Fibroblast of the aortic adventitia (primary cell): ENCODE measurements around the gene VAV2. TPM values are rescaled to one million over a fixed set of nuclear protein-coding genes. Genes with fewer than 3 reads are reported as not detected.
A peak's percentile ranks its signal among the peaks of the same experiment; 100 is the strongest.

ENCODE experiments used
- DNase-seq: peaks from one replicate; pipeline ENCODE4 v3.0.0-alpha.2; 2010; ENCODE audit warnings: low read depth
- H3K4me3 ChIP-seq: 2 replicates; pipeline ENCODE4 v1.5.1; 2011; ENCODE audit warnings: low read depth, mild to moderate bottlenecking, control low read depth, low read length, moderate library complexity
- total RNA-seq: library from RNA; depleted of rRNA; stranded (reverse); fragments of >200 nt; gene quantifications from 2 replicates; pipeline ENCODE4 v1.2.3, GENCODE V29; 2012; ENCODE audit warnings: low replicate concordance
- TF ChIP-seq, protein P1 (sequence below): IDR thresholded peaks from 2 replicates; pipeline ENCODE4 v1.5.1; 2011; ENCODE audit warnings: mild to moderate bottlenecking, low read length, control low read depth, inconsistent platforms; ENCODE audit not compliant: insufficient read depth

VAV2 gene
- total RNA-seq, 1 donor = 10.9 TPM

DNA sequence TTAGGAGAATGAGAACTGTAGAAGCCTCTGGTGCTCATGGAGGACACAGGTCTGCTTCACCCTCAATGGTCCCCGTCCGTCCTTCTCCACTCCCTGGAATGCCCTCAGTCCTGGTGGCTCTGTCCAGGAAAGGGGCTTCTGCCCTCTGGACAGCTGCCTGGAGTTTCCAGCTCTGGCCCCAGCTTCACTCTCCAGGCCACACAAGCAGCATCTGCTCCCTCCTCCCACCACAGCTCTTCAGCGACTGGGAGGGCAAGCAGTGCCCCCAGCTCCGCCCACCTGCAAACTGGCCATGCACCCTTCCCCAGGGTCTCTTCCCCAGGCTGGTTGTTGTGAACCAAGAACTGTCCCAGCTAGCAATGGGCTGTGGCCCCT is 258.7 kb downstream of the VAV2 start:
- TF ChIP-seq, protein P1, sequence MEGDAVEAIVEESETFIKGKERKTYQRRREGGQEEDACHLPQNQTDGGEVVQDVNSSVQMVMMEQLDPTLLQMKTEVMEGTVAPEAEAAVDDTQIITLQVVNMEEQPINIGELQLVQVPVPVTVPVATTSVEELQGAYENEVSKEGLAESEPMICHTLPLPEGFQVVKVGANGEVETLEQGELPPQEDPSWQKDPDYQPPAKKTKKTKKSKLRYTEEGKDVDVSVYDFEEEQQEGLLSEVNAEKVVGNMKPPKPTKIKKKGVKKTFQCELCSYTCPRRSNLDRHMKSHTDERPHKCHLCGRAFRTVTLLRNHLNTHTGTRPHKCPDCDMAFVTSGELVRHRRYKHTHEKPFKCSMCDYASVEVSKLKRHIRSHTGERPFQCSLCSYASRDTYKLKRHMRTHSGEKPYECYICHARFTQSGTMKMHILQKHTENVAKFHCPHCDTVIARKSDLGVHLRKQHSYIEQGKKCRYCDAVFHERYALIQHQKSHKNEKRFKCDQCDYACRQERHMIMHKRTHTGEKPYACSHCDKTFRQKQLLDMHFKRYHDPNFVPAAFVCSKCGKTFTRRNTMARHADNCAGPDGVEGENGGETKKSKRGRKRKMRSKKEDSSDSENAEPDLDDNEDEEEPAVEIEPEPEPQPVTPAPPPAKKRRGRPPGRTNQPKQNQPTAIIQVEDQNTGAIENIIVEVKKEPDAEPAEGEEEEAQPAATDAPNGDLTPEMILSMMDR = no peak
- no peak overlapping the region for H3K4me3 ChIP-seq
- no peak for DNase-seq

GRCh38 chr9:133732639-133733408 is 259.3 kb downstream of the VAV2 start:
- DNase-seq = no peak
- H3K4me3 ChIP-seq = no peak overlapping the region
- TF ChIP-seq, protein P1 = no peak

GRCh38 chr9:133731876-133732638 is 260.1 kb downstream of the VAV2 start:
- H3K4me3 ChIP-seq = no peak overlapping the region
- TF ChIP-seq, protein P1 = no peak
- DNase-seq = peak; percentile 21

GRCh38 chr9:133730994-133731715 is 261.0 kb downstream of the VAV2 start:
- no peak for DNase-seq
- no peak overlapping the region for H3K4me3 ChIP-seq
- TF ChIP-seq, protein P1 = no peak

GRCh38 chr9:133729617-133730281 is 262.4 kb downstream of the VAV2 start:
- TF ChIP-seq, protein P1 = no peak
- DNase-seq = no peak
- H3K4me3 ChIP-seq = no peak overlapping the region

DNA sequence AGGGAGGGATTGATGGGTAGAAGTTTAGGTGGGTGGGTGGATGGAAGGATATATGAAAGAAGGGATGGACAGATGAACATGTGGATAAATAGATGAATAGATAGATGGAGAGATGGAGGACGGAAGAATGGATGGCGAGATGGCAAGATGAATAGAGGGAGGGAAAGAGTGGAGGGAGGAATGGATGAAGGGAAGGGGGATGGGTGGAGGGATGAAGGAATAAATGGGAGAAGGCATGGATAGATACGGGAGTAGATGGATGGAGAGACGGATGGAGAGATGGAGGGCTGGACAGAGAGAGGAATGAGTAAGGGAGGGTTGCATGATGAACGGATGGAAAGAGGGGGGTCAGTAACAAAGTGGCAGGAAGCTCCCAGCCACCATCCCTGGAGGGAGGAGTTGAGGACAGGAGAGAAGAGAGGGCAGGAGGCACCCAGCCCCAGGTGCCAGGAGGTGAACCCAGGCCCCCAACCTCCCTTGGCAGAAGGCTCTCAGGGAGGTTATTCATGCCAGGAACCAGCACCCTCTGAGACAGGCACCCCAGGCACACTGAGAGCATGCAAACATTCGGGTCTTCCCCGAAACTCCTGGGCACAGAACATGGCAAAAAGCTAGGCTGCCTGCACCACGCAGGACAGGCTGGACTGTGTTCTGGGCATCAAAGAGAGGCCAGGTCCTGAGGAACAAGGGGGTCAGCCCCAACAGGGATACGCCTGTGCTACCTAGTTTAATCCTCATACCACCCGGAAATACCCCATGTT is 263.1 kb downstream of the VAV2 start:
- no peak overlapping the region for H3K4me3 ChIP-seq
- no peak for DNase-seq
- TF ChIP-seq, protein P1 = no peak
